GM21528 (cell line): Measurements from ENCODE around the gene SORCS3.

ENCODE experiments used
- ATAC-seq: cut with Tn5 transposase; IDR thresholded peaks from one replicate; pipeline ENCODE4 v1.9.1; 2021; ENCODE audit warnings: mild to moderate bottlenecking, moderate library complexity; ENCODE audit not compliant: unreplicated experiment, low FRiP score

Gene SORCS3

GRCh38 chr10:105210546-105210945, 569.5 kb downstream of the SORCS3 start:
- ATAC-seq = no peak

GRCh38 chr10:105237685-105238084, 596.6 kb downstream of the SORCS3 start:
- no peak for ATAC-seq

- no peak for ATAC-seq
Observed at GRCh38 chr10:105239311-105240219, 598.5 kb downstream of the SORCS3 start.

GRCh38 chr10:105241254-105241653, 600.2 kb downstream of the SORCS3 start:
- ATAC-seq = no peak

GRCh38 chr10:105243381-105243780, 602.3 kb downstream of the SORCS3 start:
- ATAC-seq = no peak

- ATAC-seq = no peak
Observed at GRCh38 chr10:105243825-105244224, 602.7 kb downstream of the SORCS3 start.

GRCh38 chr10:105247831-105248499, 606.9 kb downstream of the SORCS3 start:
- ATAC-seq = no peak

GRCh38 chr10:105252911-105253310, 611.8 kb downstream of the SORCS3 start:
- no peak for ATAC-seq

- ATAC-seq = no peak
Observed at GRCh38 chr10:105253515-105254212, 612.6 kb downstream of the SORCS3 start.

GRCh38 chr10:105258036-105258673, 617.1 kb downstream of the SORCS3 start:
- no peak for ATAC-seq

- ATAC-seq = no peak
Observed at GRCh38 chr10:105258674-105259065, 617.6 kb downstream of the SORCS3 start.

GRCh38 chr10:105259201-105259600, 618.1 kb downstream of the SORCS3 start:
- ATAC-seq = no peak

- no peak for ATAC-seq
Observed at GRCh38 chr10:105262666-105263065, 621.6 kb downstream of the SORCS3 start.

GRCh38 chr10:105266966-105267539, 626.0 kb downstream of the SORCS3 start:
- no peak for ATAC-seq

GRCh38 chr10:105268961-105269360, 627.9 kb downstream of the SORCS3 start:
- no peak for ATAC-seq

GRCh38 chr10:105269689-105270088, 628.6 kb downstream of the SORCS3 start:
- ATAC-seq = no peak

- ATAC-seq = no peak
Observed at GRCh38 chr10:105274556-105275070, 633.5 kb downstream of the SORCS3 start.

- no peak for ATAC-seq
Observed at GRCh38 chr10:105278439-105278838, 637.3 kb downstream of the SORCS3 start.

GRCh38 chr10:105279101-105279500, 638.0 kb downstream of the SORCS3 start:
- ATAC-seq = no peak

- ATAC-seq = no peak
Observed at GRCh38 chr10:105280895-105281294, 639.8 kb downstream of the SORCS3 start.
